Thyroid gland (tissue), 4 donors: ENCODE results near the gene PHTF1. TPM values are rescaled to one million over a fixed set of nuclear protein-coding genes. Genes with fewer than 3 reads are reported as not detected.

Experiments used
- DNase-seq, 2 donors: peaks; one replicate each; pipeline ENCODE4 v3.0.0-alpha.2; 2019
- H3K27ac ChIP-seq, 3 donors: fragments of 200-600 bp; sonication (generic); 1 replicate in 2 of 3; 2 replicates in 1 of 3; pipeline ENCODE4 v1.5.1; 2016 to 2019; ENCODE audit warnings: mild to moderate bottlenecking in 1 of 3, moderate library complexity in 1 of 3
- H3K27me3 ChIP-seq: fragments of 200-600 bp; sonication (generic); one replicate; pipeline ENCODE4 v1.5.1; 2019
- H3K36me3 ChIP-seq, 2 donors: fragments of 200-600 bp; sonication (generic); one replicate each; pipeline ENCODE4 v1.5.1; 2016 to 2019
- H3K4me1 ChIP-seq, 2 donors: fragments of 200-600 bp; sonication (generic); one replicate each; pipeline ENCODE4 v1.5.1; 2017 to 2019
- H3K4me3 ChIP-seq, 3 donors: fragments of 200-600 bp; sonication (generic); replicated peaks in 1 of 3; 1 replicate in 2 of 3; 2 replicates in 1 of 3; pipeline ENCODE4 v1.5.1; 2016; ENCODE audit warnings: mild to moderate bottlenecking in 1 of 3
- H3K9me3 ChIP-seq: fragments of 200-600 bp; sonication (generic); one replicate; pipeline ENCODE4 v1.5.1; 2017
- POLR2A ChIP-seq, 2 donors: fragments of 450-650 bp; IDR thresholded peaks; one replicate each; pipeline ENCODE4 v1.6.1; 2017; ENCODE audit warnings: antibody characterized with exemption in 2 of 2, mild to moderate bottlenecking in 2 of 2, moderate library complexity in 1 of 2
- WGBS, 2 donors: methylation state at CpG; one replicate each; pipeline ENCODE4 v1.1.5; 2017; 5-methylcytosine and 5-hydroxymethylcytosine counted together
- intact Hi-C: fragments of 100-400 bp; cut with DNase I; formaldehyde crosslinking; loops from one replicate; pipeline ENCODE4 v1.15.1; 2023
- total RNA-seq, 4 donors: library from RNA; depleted of rRNA; stranded (reverse); fragments of >200 nt; gene quantifications; one replicate each; pipeline ENCODE4 v1.2.3, GENCODE V29; 2016
- TF ChIP-seq, protein P1 (sequence below), 6 experiments: fragments of 200-600 bp in 3 of 6; fragments of 450-650 bp in 3 of 6; sonication (generic) in 3 of 6; IDR thresholded peaks; one replicate each; pipeline ENCODE4 v1.5.1; 2016 to 2019; ENCODE audit warnings: antibody characterized with exemption in 6 of 6, mild to moderate bottlenecking in 2 of 6, inconsistent platforms in 1 of 6, moderate library complexity in 1 of 6

PHTF1 gene
- total RNA-seq, 4 donors from 2014 or later, result 14.4 to 25.4 (median 20.9) TPM

DNA sequence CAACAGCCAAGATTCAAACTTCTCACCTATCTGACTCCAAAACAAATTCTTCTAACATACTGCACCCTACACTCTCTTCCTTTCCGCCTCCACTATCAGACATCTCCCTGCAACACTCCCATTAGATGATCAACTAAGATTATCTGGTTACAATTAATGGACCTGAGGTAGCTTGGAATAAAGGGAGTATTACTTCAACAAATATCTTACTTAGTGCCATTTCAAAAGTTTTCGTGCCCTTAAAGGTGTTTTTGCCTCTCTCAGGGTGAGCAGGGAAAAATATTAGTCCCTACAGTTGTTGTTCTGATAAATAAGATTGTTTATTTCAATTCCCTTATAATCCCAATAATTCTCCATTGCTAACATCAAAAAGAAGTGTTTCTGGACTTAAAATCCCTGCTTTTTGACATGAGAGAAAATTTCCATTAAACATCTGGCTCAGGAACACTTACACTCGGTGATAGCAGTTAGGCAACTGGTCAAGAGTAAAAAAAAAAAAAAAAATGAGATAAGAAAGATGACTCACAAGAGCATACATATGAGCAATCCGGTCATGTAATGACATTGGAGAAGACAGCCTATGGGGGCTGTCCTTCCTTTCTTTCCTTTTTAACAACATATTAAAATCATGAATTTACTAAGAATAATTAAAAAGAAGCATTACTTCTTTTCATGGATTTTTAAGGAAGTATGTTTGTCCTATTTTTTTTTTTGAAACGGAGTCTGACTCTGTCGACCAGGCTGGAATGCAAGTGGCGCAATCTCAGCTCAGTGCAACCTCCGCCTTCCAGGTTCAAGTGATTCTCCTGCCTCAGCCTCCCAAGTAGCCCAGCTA lies 45.4 kb upstream of the PHTF1 start:
- Histone ChIP-seq H3K4me1 (peaks cover 15 to 20% of the 10 kb centered on the region in 2 donors), H3K9me3 (no peaks in the 10 kb centered on the region), H3K27ac (no peak overlapping the region), H3K27me3 (no peaks in the 10 kb centered on the region), H3K36me3 (no peaks in the 10 kb centered on the region), H3K4me3 (no peak overlapping the region)
- intact Hi-C loops, result no loop called here
- TF ChIP-seq, protein P1, sequence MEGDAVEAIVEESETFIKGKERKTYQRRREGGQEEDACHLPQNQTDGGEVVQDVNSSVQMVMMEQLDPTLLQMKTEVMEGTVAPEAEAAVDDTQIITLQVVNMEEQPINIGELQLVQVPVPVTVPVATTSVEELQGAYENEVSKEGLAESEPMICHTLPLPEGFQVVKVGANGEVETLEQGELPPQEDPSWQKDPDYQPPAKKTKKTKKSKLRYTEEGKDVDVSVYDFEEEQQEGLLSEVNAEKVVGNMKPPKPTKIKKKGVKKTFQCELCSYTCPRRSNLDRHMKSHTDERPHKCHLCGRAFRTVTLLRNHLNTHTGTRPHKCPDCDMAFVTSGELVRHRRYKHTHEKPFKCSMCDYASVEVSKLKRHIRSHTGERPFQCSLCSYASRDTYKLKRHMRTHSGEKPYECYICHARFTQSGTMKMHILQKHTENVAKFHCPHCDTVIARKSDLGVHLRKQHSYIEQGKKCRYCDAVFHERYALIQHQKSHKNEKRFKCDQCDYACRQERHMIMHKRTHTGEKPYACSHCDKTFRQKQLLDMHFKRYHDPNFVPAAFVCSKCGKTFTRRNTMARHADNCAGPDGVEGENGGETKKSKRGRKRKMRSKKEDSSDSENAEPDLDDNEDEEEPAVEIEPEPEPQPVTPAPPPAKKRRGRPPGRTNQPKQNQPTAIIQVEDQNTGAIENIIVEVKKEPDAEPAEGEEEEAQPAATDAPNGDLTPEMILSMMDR (IDR thresholded peaks at IDR 0.05), result no peak
- no peak for TF ChIP-seq POLR2A (IDR thresholded peaks at IDR 0.05)
- DNase-seq, result no peak
- 77 to 82% methylated on average over 8 of the region's 8 CpGs for WGBS, 2 donors

DNA sequence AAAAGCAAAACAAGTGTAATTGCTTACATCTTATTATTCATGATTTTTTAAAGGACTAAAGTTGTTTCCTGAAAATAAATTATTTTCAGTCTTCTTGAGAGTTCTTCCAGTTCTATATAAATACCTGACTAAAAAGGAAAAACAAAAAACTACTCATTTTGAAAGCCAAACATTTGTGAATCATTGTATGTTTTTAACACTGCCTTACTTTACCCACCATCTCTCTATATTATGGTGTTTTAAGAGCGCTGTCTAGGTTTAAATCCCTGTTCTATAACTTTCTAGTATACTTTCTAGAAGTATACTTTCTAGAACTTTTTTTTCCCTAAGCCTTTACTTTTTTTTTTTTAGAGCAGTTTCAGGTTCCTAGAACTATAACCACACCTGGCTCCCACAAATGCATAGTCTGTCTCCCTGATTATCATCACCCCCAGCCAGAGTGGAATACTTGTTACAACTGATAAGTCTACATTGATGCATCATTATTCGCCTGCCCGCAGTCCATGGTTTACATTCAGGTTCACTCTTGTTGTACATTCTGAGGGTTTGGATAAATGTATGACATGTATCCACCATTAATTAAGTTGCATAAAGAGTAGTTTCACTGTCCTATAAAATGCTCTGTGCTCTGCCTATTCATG lies 43.2 kb upstream of the PHTF1 start:
- Histone ChIP-seq H3K4me1 (peaks cover 9 to 11% of the 10 kb centered on the region in 2 donors), H3K27me3 (no peaks in the 10 kb centered on the region), H3K36me3 (no peaks in the 10 kb centered on the region), H3K4me3 (no peak overlapping the region), H3K9me3 (no peaks in the 10 kb centered on the region), H3K27ac (no peak overlapping the region)
- 97% methylated on average over 3 of the region's 3 CpGs for WGBS, 2 donors
- intact Hi-C loops, result no loop called here
- no peak for DNase-seq
- TF ChIP-seq POLR2A (IDR thresholded peaks at IDR 0.05), result no peak
- TF ChIP-seq, protein P1 (IDR thresholded peaks at IDR 0.05), result no peak

DNA sequence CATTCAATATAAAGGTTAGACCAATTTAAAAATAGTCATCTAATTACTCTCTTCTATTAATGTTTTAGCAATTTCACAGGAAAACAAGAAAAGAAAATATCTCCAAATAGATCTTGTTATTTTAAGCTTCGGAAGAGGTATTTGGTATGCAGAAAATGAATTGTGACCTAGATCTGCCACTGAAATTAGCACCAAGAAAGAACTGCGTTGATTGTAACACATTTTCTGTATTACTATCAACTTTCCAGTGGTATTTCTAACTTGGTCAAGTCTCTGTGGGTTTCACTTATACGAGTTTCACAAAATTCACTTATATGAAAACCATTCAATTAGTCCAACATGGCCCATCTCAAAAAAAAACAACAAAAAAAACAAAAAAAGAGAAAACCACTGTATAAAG lies 41.2 kb upstream of the PHTF1 start:
- Histone ChIP-seq H3K27me3 (no peaks in the 10 kb centered on the region), H3K27ac (no peak overlapping the region), H3K4me3 (no peak overlapping the region), H3K36me3 (peaks cover 0 to 7% of the 10 kb centered on the region in 2 donors), H3K4me1 (peaks cover 9 to 11% of the 10 kb centered on the region in 2 donors), H3K9me3 (no peaks in the 10 kb centered on the region)
- intact Hi-C loops, result no loop called here
- no peak for TF ChIP-seq POLR2A (IDR thresholded peaks at IDR 0.05)
- TF ChIP-seq, protein P1 (IDR thresholded peaks at IDR 0.05), result no peak
- 68% methylated on average over 3 of the region's 3 CpGs for WGBS, 2 donors
- DNase-seq, result no peak

DNA sequence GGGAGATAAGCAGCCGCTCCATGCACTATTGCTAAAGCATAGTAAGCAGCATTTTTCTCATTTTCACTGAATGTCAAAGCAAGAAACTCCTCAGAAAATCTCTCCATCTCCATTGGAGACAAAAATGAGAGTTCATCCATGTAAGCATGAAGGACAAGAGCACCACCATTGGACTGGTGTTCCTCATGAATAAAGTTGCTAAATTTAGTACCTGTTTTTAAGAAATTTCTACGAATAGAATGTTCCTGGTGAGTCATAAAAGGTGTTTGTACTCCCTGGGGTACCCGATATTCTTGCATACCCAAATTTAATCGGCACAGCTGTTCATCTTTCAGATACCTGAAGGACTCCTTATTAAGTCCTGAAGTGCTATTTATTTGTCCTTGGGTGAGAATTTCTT lies 38.2 kb upstream of the PHTF1 start:
- no peak overlapping the region for H3K27ac ChIP-seq
- no peak overlapping the region for H3K4me3 ChIP-seq
- H3K27me3 ChIP-seq, result no peaks in the 10 kb centered on the region
- intact Hi-C loops, result no loop called here
- peaks cover 0 to 7% of the 10 kb centered on the region in 2 donors for H3K36me3 ChIP-seq
- TF ChIP-seq, protein P1 (IDR thresholded peaks at IDR 0.05), result no peak
- TF ChIP-seq POLR2A (IDR thresholded peaks at IDR 0.05), result no peak
- no peak for DNase-seq
- H3K9me3 ChIP-seq, result no peaks in the 10 kb centered on the region
- 91 to 95% methylated on average over 4 of the region's 4 CpGs for WGBS, 2 donors
- peaks cover 9 to 11% of the 10 kb centered on the region in 2 donors for H3K4me1 ChIP-seq
